Bronchial epithelial cell (primary cell): ENCODE measurements around the gene UNC13A. TPM values are rescaled to one million over a fixed set of nuclear protein-coding genes. Genes with fewer than 3 reads are reported as not detected.

Experiments
- DNase-seq: peaks from one replicate; pipeline ENCODE4 v3.0.0-alpha.2; 2010; ENCODE audit warnings: low read depth
- FAIRE-seq: peaks from 2 replicates; lab custom pipeline; 2011; peaks lifted over from hg19 to GRCh38; lab: Jason Lieb, UNC
- H3K27me3 ChIP-seq: 2 replicates; pipeline ENCODE4 v1.5.1; 2011; ENCODE audit warnings: low read length; ENCODE audit not compliant: control insufficient read depth, insufficient read depth
- H3K36me3 ChIP-seq: 2 replicates; pipeline ENCODE4 v1.5.1; 2011; ENCODE audit warnings: low read length; ENCODE audit not compliant: control insufficient read depth, insufficient read depth
- H3K4me3 ChIP-seq: 2 replicates; pipeline ENCODE4 v1.5.1; 2011; ENCODE audit warnings: mild to moderate bottlenecking, low read depth, low read length, control low read depth
- total RNA-seq: library from RNA; depleted of rRNA; stranded (reverse); fragments of >200 nt; gene quantifications from 2 replicates; pipeline ENCODE4 v1.2.1, GENCODE V29; 2014
- TF ChIP-seq, protein P1 (sequence below): IDR thresholded peaks from 2 replicates; pipeline ENCODE4 v1.5.1; 2011; ENCODE audit warnings: mild to moderate bottlenecking, moderate library complexity, low read length, control low read depth, inconsistent platforms; ENCODE audit not compliant: insufficient read depth, severe bottlenecking

Gene UNC13A
- total RNA-seq, 1 donor from 2014 or later: under 0.01 TPM

DNA sequence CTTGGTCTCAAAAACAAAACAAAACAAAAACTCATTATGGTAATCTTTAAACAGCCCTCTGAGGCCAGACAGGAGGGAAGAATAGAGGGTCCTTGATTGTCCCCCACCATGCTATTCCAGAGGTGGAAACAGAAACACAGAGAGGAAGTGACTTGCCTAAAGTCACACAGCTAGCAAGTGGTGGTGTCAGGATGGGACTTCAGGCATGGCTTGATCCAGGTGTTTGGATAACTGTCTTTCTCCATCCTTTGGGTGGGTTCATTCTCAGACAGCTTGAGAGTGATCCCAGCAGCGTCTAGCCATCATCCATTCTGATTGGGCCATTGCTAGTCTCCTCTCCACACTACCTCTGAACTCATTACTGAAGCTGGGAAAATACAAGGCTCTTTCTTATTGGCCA is 120.2 kb downstream of the UNC13A start:
- Histone ChIP-seq H3K36me3 (peaks cover 26% of the 10 kb centered on the region), H3K27me3 (no peaks in the 10 kb centered on the region), H3K4me3 (no peak overlapping the region)
- TF ChIP-seq, protein P1, sequence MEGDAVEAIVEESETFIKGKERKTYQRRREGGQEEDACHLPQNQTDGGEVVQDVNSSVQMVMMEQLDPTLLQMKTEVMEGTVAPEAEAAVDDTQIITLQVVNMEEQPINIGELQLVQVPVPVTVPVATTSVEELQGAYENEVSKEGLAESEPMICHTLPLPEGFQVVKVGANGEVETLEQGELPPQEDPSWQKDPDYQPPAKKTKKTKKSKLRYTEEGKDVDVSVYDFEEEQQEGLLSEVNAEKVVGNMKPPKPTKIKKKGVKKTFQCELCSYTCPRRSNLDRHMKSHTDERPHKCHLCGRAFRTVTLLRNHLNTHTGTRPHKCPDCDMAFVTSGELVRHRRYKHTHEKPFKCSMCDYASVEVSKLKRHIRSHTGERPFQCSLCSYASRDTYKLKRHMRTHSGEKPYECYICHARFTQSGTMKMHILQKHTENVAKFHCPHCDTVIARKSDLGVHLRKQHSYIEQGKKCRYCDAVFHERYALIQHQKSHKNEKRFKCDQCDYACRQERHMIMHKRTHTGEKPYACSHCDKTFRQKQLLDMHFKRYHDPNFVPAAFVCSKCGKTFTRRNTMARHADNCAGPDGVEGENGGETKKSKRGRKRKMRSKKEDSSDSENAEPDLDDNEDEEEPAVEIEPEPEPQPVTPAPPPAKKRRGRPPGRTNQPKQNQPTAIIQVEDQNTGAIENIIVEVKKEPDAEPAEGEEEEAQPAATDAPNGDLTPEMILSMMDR: no peak
- FAIRE-seq: no peak
- no peak for DNase-seq

DNA sequence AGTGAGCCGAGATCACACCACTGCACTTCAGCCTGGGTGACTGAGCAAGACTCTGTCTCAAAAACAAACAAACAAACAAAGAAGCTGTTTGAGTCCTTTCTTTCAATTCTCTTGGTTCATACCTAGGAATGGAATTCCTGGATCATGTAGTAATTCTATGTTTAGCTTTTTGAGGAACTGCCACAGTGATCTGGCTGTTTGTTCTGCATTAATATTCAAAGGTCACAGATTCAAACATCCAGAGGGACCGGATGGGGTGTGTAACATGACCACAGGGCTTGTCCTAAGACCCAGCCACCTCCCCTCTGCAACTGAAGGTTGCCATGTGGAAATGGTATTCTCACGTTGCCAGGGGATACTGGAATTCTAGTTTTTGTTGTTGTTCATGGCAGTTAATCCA is 122.5 kb downstream of the UNC13A start:
- Histone ChIP-seq H3K36me3 (peaks cover 18% of the 10 kb centered on the region), H3K4me3 (no peak overlapping the region), H3K27me3 (no peaks in the 10 kb centered on the region)
- TF ChIP-seq, protein P1: no peak
- no peak for DNase-seq
- no peak for FAIRE-seq

DNA sequence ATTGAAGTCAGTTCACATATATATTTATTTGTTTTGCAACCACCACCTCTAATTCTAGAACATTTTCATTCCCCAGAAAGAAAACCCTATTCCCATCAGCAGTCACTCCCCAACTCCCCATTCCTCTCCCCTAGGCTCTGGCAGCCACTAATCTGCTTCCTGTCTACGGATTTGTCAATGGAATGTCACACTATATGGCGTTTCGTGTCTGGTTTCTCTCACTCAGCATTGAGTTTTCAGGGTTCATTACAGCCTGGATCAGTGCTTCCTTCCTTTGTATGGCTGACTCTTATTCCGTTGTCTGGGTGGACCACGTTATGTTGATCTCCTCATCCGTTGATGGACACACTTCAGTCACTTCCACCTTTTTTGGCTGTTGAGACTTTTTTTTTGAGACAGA is 123.4 kb downstream of the UNC13A start:
- no peak for DNase-seq
- no peaks in the 10 kb centered on the region for H3K27me3 ChIP-seq
- no peak overlapping the region for H3K4me3 ChIP-seq
- TF ChIP-seq, protein P1: no peak
- peaks cover 24% of the 10 kb centered on the region for H3K36me3 ChIP-seq
- peak; percentile 13 for FAIRE-seq

DNA sequence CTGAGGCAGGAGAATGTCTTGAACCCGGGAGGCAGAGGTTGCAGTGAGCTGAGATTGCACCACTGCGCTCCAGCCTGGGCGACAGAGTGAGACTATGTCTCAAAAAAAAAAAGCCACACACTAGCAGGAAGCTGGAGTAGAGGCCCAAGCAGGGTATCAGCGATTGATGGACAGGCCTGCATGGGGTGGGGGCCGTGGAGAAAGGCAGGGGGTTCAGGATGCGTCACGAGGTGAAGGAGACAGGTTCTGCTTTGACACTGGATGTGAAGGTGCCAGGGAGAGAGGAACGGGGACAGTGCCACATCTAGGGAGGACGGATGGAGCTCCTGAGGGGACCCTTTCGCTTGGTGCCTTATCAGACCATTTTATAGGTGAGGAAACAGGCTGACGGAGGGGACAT is 125.6 kb downstream of the UNC13A start:
- H3K27me3 ChIP-seq: no peaks in the 10 kb centered on the region
- no peak for FAIRE-seq
- no peak for DNase-seq
- peaks cover 19% of the 10 kb centered on the region for H3K36me3 ChIP-seq
- TF ChIP-seq, protein P1: no peak
- no peak overlapping the region for H3K4me3 ChIP-seq

DNA sequence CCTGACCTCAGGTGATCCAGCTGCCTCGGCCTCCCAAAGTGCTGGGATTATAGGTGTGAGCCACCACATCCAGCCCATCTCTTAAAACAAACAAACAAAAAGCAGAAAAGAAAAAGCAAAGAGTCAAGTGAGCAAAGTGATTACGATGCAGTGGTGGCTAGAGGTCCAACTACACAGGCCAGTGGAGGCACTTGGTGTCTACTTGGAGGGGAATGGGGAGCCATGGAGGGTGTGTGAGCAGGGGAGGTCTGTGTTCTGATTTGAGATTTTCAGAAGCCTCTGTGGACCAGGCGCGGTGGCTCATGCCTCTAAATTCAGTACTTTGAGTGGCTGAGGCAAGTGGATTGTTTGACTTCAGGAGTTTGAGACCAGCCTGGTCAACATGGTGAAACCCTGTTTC is 126.1 kb downstream of the UNC13A start:
- no peaks in the 10 kb centered on the region for H3K27me3 ChIP-seq
- DNase-seq: no peak
- peaks cover 15% of the 10 kb centered on the region for H3K36me3 ChIP-seq
- no peak for FAIRE-seq
- no peak overlapping the region for H3K4me3 ChIP-seq
- TF ChIP-seq, protein P1: no peak

DNA sequence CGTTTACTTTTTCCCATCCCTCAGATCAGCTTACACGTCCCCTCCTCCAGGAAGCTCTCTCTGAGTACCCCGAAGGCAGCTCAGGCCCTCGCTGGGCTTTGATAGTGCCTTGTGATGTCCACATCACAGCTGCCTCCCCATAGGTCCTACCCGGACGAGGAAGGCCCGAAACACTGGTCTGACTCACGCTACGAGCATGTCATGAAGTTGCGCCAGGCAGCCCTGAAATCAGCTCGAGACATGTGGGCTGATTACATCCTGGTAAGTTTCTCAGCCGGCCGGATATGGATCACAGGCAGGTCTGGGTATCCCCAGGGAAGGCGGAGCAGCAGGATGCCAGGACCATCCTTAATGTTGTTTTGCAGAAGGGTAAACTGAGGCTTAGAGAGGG is 128.0 kb downstream of the UNC13A start:
- H3K36me3 ChIP-seq: peaks cover 11% of the 10 kb centered on the region
- H3K27me3 ChIP-seq: no peaks in the 10 kb centered on the region
- TF ChIP-seq, protein P1: no peak
- H3K4me3 ChIP-seq: no peak overlapping the region
- FAIRE-seq (no peak), DNase-seq (peak; percentile 78)
